Uterus (tissue), 2 donors: Measurements from ENCODE around the gene SCG5.

ENCODE experiments used
- CTCF ChIP-seq, 4 experiments: fragments of 200-600 bp in 2 of 4; fragments of 450-650 bp in 2 of 4; sonication (generic) in 2 of 4; IDR thresholded peaks; one replicate each; pipeline ENCODE4 v1.5.1; 2016 to 2019; ENCODE audit warnings: antibody characterized with exemption in 4 of 4, mild to moderate bottlenecking in 2 of 4, moderate library complexity in 1 of 4
- POLR2A ChIP-seq, 2 donors: fragments of 450-650 bp; IDR thresholded peaks; one replicate each; pipeline ENCODE4 v1.6.1; 2016; ENCODE audit warnings: antibody characterized with exemption in 2 of 2, mild to moderate bottlenecking in 1 of 2, moderate library complexity in 1 of 2

GRCh38 chr15:32679298-32679690, 37.8 kb downstream of the SCG5 start:
- TF ChIP-seq CTCF (IDR thresholded peaks at IDR 0.05) (no peak), POLR2A (IDR thresholded peaks at IDR 0.05) (no peak)
